KMS-11 (cell line): ENCODE data around the gene EFL1.
A peak's percentile ranks its signal among the peaks of the same experiment; 100 is the strongest.
"Not testable (repeated sequence)": the region's sequence is repeated elsewhere in the genome, so short reads cannot be mapped to it uniquely, and the experiment has no call there.

ENCODE experiments used
- H2AFZ ChIP-seq: fragments of 200-600 bp; sonication (generic); 2 replicates; pipeline ENCODE4 v1.6.1; 2016; ENCODE audit warnings: antibody characterized with exemption, mixed run types, low read depth
- H3K27ac ChIP-seq: fragments of 200-600 bp; sonication (generic); 2 replicates; pipeline ENCODE4 v1.6.1; 2016; ENCODE audit warnings: mild to moderate bottlenecking, mixed run types
- H3K27me3 ChIP-seq: fragments of 200-600 bp; sonication (generic); 2 replicates; pipeline ENCODE4 v1.6.1; 2017; ENCODE audit warnings: mild to moderate bottlenecking, low read depth, mixed run types, moderate library complexity; ENCODE audit not compliant: insufficient read depth
- H3K36me3 ChIP-seq: fragments of 200-600 bp; sonication (generic); 2 replicates; pipeline ENCODE4 v1.6.1; 2017; ENCODE audit warnings: mild to moderate bottlenecking, mixed run types; ENCODE audit not compliant: insufficient read depth
- H3K4me1 ChIP-seq: fragments of 200-600 bp; sonication (generic); 2 replicates; pipeline ENCODE4 v1.6.1; 2016; ENCODE audit warnings: mild to moderate bottlenecking, low read depth, mixed run types; ENCODE audit not compliant: poor library complexity, severe bottlenecking
- H3K4me2 ChIP-seq: fragments of 200-600 bp; sonication (generic); 2 replicates; pipeline ENCODE4 v1.7.0; 2016; ENCODE audit warnings: mild to moderate bottlenecking, mixed run types
- H3K4me3 ChIP-seq: fragments of 200-600 bp; sonication (generic); IDR thresholded peaks from 2 replicates; pipeline ENCODE4 v1.6.1; 2017; ENCODE audit warnings: low read depth, low read length, mixed read lengths; ENCODE audit not compliant: insufficient read depth
- H3K79me2 ChIP-seq: fragments of 200-600 bp; sonication (generic); 2 replicates; pipeline ENCODE4 v1.6.1; 2016; ENCODE audit warnings: low read depth, mixed run types; ENCODE audit not compliant: insufficient read depth
- H3K9ac ChIP-seq: fragments of 200-600 bp; sonication (generic); 2 replicates; pipeline ENCODE4 v1.6.1; 2016; ENCODE audit warnings: mild to moderate bottlenecking, mixed run types
- H4K20me1 ChIP-seq: fragments of 200-600 bp; sonication (generic); 2 replicates; pipeline ENCODE4 v1.6.1; 2016; ENCODE audit warnings: mild to moderate bottlenecking, mixed run types; ENCODE audit not compliant: insufficient read depth
- TF ChIP-seq, protein P1 (sequence below): fragments of 200-600 bp; sonication (generic); conservative IDR thresholded peaks from 2 replicates; pipeline ENCODE4 v1.6.1; 2017; ENCODE audit warnings: low read depth, mild to moderate bottlenecking, antibody characterized with exemption, low read length, moderate library complexity, mixed read lengths

Gene EFL1

GRCh38 chr15:82262422-82263026 lies at the start of gene EFL1, which contains the start of gene SAXO2:
Gene EFL1 (minus strand): TSS chr15:82262734. CDS start chr15:82261778, 956 bp downstream.
Gene SAXO2 (plus strand): TSS chr15:82262818. CDS start chr15:82262880, 62 bp downstream.
- Histone ChIP-seq H4K20me1 (no peaks in the 10 kb centered on the region), H3K27ac (peak within 1 kb of the TSS; percentile 63), H2AFZ (peak within 1 kb of the TSS; percentile 72), H3K79me2 (peaks cover 8% of the 10 kb centered on the region; the same call in 1 of the 2 replicates), H3K4me3 (no peak within 1 kb of the TSS), H3K36me3 (no peaks in the 10 kb centered on the region), H3K4me1 (peaks cover 33% of the 10 kb centered on the region), H3K9ac (peak within 1 kb of the TSS; percentile 66), H3K27me3 (no peaks in the 10 kb centered on the region), H3K4me2 (peak within 1 kb of the TSS; percentile 78)
- TF ChIP-seq, protein P1, sequence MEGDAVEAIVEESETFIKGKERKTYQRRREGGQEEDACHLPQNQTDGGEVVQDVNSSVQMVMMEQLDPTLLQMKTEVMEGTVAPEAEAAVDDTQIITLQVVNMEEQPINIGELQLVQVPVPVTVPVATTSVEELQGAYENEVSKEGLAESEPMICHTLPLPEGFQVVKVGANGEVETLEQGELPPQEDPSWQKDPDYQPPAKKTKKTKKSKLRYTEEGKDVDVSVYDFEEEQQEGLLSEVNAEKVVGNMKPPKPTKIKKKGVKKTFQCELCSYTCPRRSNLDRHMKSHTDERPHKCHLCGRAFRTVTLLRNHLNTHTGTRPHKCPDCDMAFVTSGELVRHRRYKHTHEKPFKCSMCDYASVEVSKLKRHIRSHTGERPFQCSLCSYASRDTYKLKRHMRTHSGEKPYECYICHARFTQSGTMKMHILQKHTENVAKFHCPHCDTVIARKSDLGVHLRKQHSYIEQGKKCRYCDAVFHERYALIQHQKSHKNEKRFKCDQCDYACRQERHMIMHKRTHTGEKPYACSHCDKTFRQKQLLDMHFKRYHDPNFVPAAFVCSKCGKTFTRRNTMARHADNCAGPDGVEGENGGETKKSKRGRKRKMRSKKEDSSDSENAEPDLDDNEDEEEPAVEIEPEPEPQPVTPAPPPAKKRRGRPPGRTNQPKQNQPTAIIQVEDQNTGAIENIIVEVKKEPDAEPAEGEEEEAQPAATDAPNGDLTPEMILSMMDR: no peak

- H3K9ac ChIP-seq, H3K4me1 ChIP-seq, H3K4me2 ChIP-seq, H3K27ac ChIP-seq, H3K36me3 ChIP-seq, H2AFZ ChIP-seq, H3K27me3 ChIP-seq, H4K20me1 ChIP-seq, H3K4me3 ChIP-seq, H3K79me2 ChIP-seq: not testable (repeated sequence)
These were observed 48.8 kb upstream of the EFL1 start for GRCh38 chr15:82311321-82311720.

GRCh38 chr15:82309802-82310201 lies 47.3 kb upstream of the EFL1 start:
- TF ChIP-seq, protein P1: no peak
- H3K4me2 ChIP-seq: no peak overlapping the region

DNA sequence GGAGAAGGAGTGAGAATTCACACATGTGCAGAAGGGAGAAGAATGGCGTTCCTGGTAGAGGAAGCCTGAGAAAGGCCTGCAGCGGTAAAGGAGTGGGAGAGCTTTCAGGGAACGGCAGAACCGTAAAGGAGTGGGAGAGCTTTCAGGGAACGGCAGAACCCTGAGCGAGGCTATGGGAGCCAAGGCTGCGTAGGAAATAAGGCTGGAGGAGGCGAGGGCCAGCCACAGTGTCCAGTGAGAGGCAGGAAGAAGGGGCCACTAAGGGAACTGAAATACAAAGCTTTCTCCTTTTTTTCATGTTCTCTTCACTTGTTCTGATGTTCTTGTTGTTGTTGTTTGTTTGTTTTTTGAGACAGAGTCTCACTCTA lies 45.2 kb upstream of the EFL1 start:
- Histone ChIP-seq H3K27ac (no peak overlapping the region), H3K4me1 (no peaks in the 10 kb centered on the region), H3K9ac (no peak overlapping the region), H3K36me3 (no peaks in the 10 kb centered on the region), H3K4me2 (no peak overlapping the region), H4K20me1 (no peaks in the 10 kb centered on the region), H3K4me3 (no peak overlapping the region), H3K79me2 (no peaks in the 10 kb centered on the region), H3K27me3 (no peaks in the 10 kb centered on the region), H2AFZ (no peak overlapping the region)
- TF ChIP-seq, protein P1: no peak

More at GRCh38 chr15:82309802-82310201, 47.3 kb upstream of the EFL1 start:
- Histone ChIP-seq H3K4me3 (no peak overlapping the region), H3K9ac (no peak overlapping the region), H3K79me2 (no peaks in the 10 kb centered on the region), H3K27ac (no peak overlapping the region), H3K4me1 (no peaks in the 10 kb centered on the region), H2AFZ (no peak overlapping the region), H3K36me3 (no peaks in the 10 kb centered on the region), H3K27me3 (no peaks in the 10 kb centered on the region), H4K20me1 (no peaks in the 10 kb centered on the region)
